ENCODE measurements around the gene BAAT. TPM values are rescaled to one million over a fixed set of nuclear protein-coding genes. Genes with fewer than 3 reads are reported as not detected.

Gene BAAT
- total and polyA plus RNA-seq, 2 of the 13 experiments (the other 11 are each of a cell fraction or from before 2014, with no cell fraction given), result 0.71 to 7.9 TPM

DNA sequence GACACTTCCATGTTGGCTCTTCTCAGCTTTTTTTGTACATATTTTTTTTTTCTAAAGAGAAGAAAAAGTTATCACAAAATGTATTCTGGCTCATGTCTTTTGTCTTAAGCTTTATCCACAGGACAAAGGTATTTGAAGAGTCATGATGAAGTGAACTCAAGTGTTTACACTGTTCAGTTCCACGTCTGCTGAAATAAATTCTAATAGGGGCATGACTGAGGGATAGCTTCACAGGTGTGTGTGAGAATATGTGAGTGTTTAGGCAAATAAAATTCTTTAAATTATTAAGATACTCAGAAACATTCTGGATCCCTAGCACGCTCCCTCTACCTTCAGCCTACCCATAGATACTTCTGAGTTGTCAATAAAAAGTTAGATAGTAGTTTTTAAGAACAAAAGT is 59.8 kb downstream of the BAAT start (continued):
- TF ChIP-seq, protein P1, sequence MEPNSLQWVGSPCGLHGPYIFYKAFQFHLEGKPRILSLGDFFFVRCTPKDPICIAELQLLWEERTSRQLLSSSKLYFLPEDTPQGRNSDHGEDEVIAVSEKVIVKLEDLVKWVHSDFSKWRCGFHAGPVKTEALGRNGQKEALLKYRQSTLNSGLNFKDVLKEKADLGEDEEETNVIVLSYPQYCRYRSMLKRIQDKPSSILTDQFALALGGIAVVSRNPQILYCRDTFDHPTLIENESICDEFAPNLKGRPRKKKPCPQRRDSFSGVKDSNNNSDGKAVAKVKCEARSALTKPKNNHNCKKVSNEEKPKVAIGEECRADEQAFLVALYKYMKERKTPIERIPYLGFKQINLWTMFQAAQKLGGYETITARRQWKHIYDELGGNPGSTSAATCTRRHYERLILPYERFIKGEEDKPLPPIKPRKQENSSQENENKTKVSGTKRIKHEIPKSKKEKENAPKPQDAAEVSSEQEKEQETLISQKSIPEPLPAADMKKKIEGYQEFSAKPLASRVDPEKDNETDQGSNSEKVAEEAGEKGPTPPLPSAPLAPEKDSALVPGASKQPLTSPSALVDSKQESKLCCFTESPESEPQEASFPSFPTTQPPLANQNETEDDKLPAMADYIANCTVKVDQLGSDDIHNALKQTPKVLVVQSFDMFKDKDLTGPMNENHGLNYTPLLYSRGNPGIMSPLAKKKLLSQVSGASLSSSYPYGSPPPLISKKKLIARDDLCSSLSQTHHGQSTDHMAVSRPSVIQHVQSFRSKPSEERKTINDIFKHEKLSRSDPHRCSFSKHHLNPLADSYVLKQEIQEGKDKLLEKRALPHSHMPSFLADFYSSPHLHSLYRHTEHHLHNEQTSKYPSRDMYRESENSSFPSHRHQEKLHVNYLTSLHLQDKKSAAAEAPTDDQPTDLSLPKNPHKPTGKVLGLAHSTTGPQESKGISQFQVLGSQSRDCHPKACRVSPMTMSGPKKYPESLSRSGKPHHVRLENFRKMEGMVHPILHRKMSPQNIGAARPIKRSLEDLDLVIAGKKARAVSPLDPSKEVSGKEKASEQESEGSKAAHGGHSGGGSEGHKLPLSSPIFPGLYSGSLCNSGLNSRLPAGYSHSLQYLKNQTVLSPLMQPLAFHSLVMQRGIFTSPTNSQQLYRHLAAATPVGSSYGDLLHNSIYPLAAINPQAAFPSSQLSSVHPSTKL (CRISPR knock-in tag; IDR thresholded peaks at IDR 0.05), result 0 out of 2 replicates have a peak, but pooled peaks have one; percentile 5
- peak; percentile 7; the same call in 1 of the 2 replicates for TF ChIP-seq RARA (CRISPR knock-in tag; IDR thresholded peaks at IDR 0.05)
- TF ChIP-seq NAIF1 (CRISPR knock-in tag; IDR thresholded peaks at IDR 0.05; ENCODE audit: borderline replicate concordance), result no peak
- 0 out of 2 replicates have a peak, but pooled peaks have one; percentile 4 for TF ChIP-seq FOXK1 (CRISPR knock-in tag; IDR thresholded peaks at IDR 0.05; ENCODE audit: borderline replicate concordance, low read depth)
- TF ChIP-seq TARDBP (CRISPR knock-in tag; IDR thresholded peaks at IDR 0.05), result no peak
- 0 out of 2 replicates have a peak, but pooled peaks have one; percentile 34 for TF ChIP-seq NFE2L2 (IDR thresholded peaks at IDR 0.05; ENCODE audit: low read length)

DNA sequence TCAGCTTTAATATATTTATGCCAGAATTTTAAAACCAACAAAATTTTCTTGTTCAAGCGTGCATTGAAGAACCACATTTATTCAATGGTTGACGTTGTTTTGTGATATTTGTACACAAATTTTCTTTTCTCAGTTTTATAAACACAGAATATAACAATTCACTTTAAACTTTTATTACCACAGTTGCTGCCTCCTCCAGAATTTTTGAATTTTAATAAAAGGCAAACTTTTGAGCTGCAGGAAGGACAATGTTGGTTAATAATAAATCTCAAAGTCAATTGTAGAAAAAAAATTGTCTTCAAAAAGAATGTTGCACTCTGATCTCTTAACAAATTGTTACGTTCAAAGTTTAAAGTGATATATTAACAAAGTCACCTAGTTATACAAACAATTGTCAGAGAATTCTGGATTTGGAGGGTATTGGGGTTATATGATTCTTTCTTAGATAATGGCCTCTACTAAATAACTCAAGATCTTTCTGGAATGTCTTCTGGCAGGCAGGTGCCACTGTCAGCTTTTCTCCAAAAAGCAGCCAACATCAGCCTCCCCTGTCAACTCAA is 60.5 kb downstream of the BAAT start:
- H3K4me2 ChIP-seq (ENCODE audit: low read depth, low read length), result peak overlapping the region; percentile 60
- no peaks in the 10 kb centered on the region for H3K79me2 ChIP-seq (ENCODE audit: insufficient read depth, low read length)
- intact Hi-C loops (cut with micrococcal nuclease; ENCODE audit: unreplicated experiment) (loop anchor here (1.0 to 2.0 kb wide), 5 partner anchors 9 to 74 kb away; partner anchors contain the start of genes MRPL50 and ZNF189), in situ Hi-C loops (cut with HindIII; ENCODE audit: extremely low pct_ligation_motif_present, low pct_unique_long_range_greater_than_20kb) (loop anchor here (5.0 to 10.0 kb wide), 2 partner anchors 63 to 210 kb away; partner anchors contain the start of genes BAAT and RNF20)
- BruUV-seq (replicated peaks), result no TSS peak
- FAIRE-seq (peak; percentile 28), DNase-seq (ENCODE audit: low spot score) (peak; percentile 93), ATAC-seq (peak; percentile 67)
- H3K27me3 ChIP-seq (ENCODE audit: control insufficient read depth in 1 of 2, insufficient read depth in 2 of 2, low read length in 2 of 2), result no peaks in the 10 kb centered on the region
- CTCF ChIA-PET (ENCODE audit: low intra/inter-chr PET ratio, low total read pairs), result no interaction called here
- H4K20me1 ChIP-seq (ENCODE audit: insufficient read depth, low read length), result no peaks in the 10 kb centered on the region
- H3K4me3 ChIP-seq (replicated peaks in 1 of 3; ENCODE audit: insufficient read depth in 1 of 3, low read depth in 2 of 3, low read length in 3 of 3), result peak overlapping the region in 2 of 3 experiments; percentile 15 to 22; a peak in 2 of 6 replicates
- peaks cover 14% of the 10 kb centered on the region; the same call in 1 of the 2 replicates for H3K9me3 ChIP-seq (ENCODE audit: low read length)
- POLR2A ChIA-PET, result interaction anchor here (0.6 to 5.3 kb wide), 22 partner anchors 8 to 121 kb away, joined by 3 to 116 read pairs (median 7); partner anchors contain the start of genes MRPL50 and ZNF189
- peak overlapping the region; percentile 71 for H3K9ac ChIP-seq (ENCODE audit: insufficient read depth, low read depth, low read length)
- WGBS (ENCODE audit: low lambda C conversion rate), result 0% methylated on average over 3 of the region's 3 CpGs
- peaks cover 82% of the 10 kb centered on the region for H3K4me1 ChIP-seq (ENCODE audit: insufficient read depth, low read length)
- no peak overlapping the region for H2AFZ ChIP-seq (ENCODE audit: low read length)
- peak overlapping the region; percentile 97 for H3K27ac ChIP-seq (ENCODE audit: extremely low read length, insufficient read depth, low read length)
- H3K36me3 ChIP-seq (replicated peaks in 1 of 2; ENCODE audit: control insufficient read depth in 1 of 2, insufficient read depth in 2 of 2, low read length in 2 of 2), result peaks cover 0 to 1% of the 10 kb centered on the region in 2 experiments; a peak in 1 of 5 replicates
- peak; percentile 99 for TF ChIP-seq HNRNPUL1 (IDR thresholded peaks at IDR 0.05; ENCODE audit: low read depth, low read length)
- no peak for TF ChIP-seq ZBTB8A (CRISPR knock-in tag; IDR thresholded peaks at IDR 0.05; ENCODE audit: borderline replicate concordance, low read depth)
- TF ChIP-seq RXRB (CRISPR knock-in tag; IDR thresholded peaks at IDR 0.05; ENCODE audit: borderline replicate concordance), result peak; percentile 85
- 0 out of 2 replicates have a peak, but pooled peaks have one; percentile 31 for TF ChIP-seq ZNF546 (CRISPR knock-in tag; conservative IDR thresholded peaks at IDR 0.05)
- TF ChIP-seq CEBPG (CRISPR knock-in tag; IDR thresholded peaks at IDR 0.05), result peak; percentile 78
- TF ChIP-seq MED1 (CRISPR knock-in tag; IDR thresholded peaks at IDR 0.05), result peak; percentile 84
- 0 out of 2 replicates have a peak, but pooled peaks have one; percentile 29 for TF ChIP-seq MIER2 (CRISPR knock-in tag; IDR thresholded peaks at IDR 0.05)
- TF ChIP-seq PITX1 (CRISPR knock-in tag; IDR thresholded peaks at IDR 0.05), result peak; percentile 28; the same call in 1 of the 2 replicates
- TF ChIP-seq NONO (IDR thresholded peaks at IDR 0.05), result no peak
- TF ChIP-seq NONO (CRISPR knock-in tag; conservative IDR thresholded peaks at IDR 0.05), result peak; percentile 14; the same call in 1 of the 2 replicates
- TF ChIP-seq, protein P2, sequence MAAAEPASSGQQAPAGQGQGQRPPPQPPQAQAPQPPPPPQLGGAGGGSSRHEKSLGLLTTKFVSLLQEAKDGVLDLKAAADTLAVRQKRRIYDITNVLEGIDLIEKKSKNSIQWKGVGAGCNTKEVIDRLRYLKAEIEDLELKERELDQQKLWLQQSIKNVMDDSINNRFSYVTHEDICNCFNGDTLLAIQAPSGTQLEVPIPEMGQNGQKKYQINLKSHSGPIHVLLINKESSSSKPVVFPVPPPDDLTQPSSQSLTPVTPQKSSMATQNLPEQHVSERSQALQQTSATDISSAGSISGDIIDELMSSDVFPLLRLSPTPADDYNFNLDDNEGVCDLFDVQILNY (CRISPR knock-in tag; conservative IDR thresholded peaks at IDR 0.05), result no peak
- TF ChIP-seq RAD21 (CRISPR knock-in tag; IDR thresholded peaks at IDR 0.05), result 0 out of 2 replicates have a peak, but pooled peaks have one; percentile 8
- no peak for TF ChIP-seq FOXP1 (IDR thresholded peaks at IDR 0.05)
- peak; percentile 84 for TF ChIP-seq FOXP1 (CRISPR knock-in tag; IDR thresholded peaks at IDR 0.05)

Measured in HepG2 (cell line).